ENCODE measurements around the gene SLC25A53. TPM values are rescaled to one million over a fixed set of nuclear protein-coding genes. Genes with fewer than 3 reads are reported as not detected.

Gene SLC25A53
- total RNA-seq, 1 experiment from 2014 or later: 6.6 TPM

GRCh38 chrX:104189837-104190236 is 33.0 kb upstream of the SLC25A53 start:
- Histone ChIP-seq H3K27ac (ENCODE audit: low read length) (no peak overlapping the region), H3K9ac (ENCODE audit: low read length) (no peak overlapping the region), H3K4me2 (ENCODE audit: low read length) (no peak overlapping the region), H4K20me1 (ENCODE audit: low read length) (no peaks in the 10 kb centered on the region), H3K79me2 (ENCODE audit: low read length) (no peaks in the 10 kb centered on the region), H3K36me3 (ENCODE audit: low read depth, low read length) (peaks cover 28% of the 10 kb centered on the region; the same call in 1 of the 2 replicates), H3K9me2 (replicated peaks; ENCODE audit: low read length) (no peaks in the 10 kb centered on the region), H3K4me3 (ENCODE audit: low read length) (no peak overlapping the region), H2AFZ (ENCODE audit: low read length) (no peak overlapping the region), H3K27me3 (ENCODE audit: low read length) (no peaks in the 10 kb centered on the region), H3K4me1 (ENCODE audit: insufficient read depth, low read length) (no peaks in the 10 kb centered on the region), H3F3A (ENCODE audit: low read length, unreplicated experiment) (no peaks in the 10 kb centered on the region), H3K9me3 (ENCODE audit: low read length) (no peaks in the 10 kb centered on the region)
- ATAC-seq (peak; percentile 35; the same call in 1 of the 2 replicates), DNase-seq (no peak)
- TF ChIP-seq EZH2 (IDR thresholded peaks at IDR 0.05; ENCODE audit: low read length, unreplicated experiment) (no peak), CTCF (conservative IDR thresholded peaks at IDR 0.05; ENCODE audit: low read depth, low read length) (no peak), EZH2phosphoT487 (IDR thresholded peaks at IDR 0.05; ENCODE audit: borderline replicate concordance, low read length) (no peak)
- ChIA-PET POLR2A (ENCODE audit: unreplicated experiment) (no interaction called here), CTCF (no interaction called here)
- intact Hi-C loops (cut with micrococcal nuclease): no loop called here
- no TSS peak for BruUV-seq (replicated peaks)

GRCh38 chrX:104187931-104188330 is 31.1 kb upstream of the SLC25A53 start:
- Histone ChIP-seq H4K20me1 (ENCODE audit: low read length) (no peaks in the 10 kb centered on the region), H3K9me2 (replicated peaks; ENCODE audit: low read length) (no peaks in the 10 kb centered on the region), H3K36me3 (ENCODE audit: low read depth, low read length) (peaks cover 28% of the 10 kb centered on the region; the same call in 1 of the 2 replicates), H2AFZ (ENCODE audit: low read length) (no peak overlapping the region), H3K27ac (ENCODE audit: low read length) (no peak overlapping the region), H3K4me1 (ENCODE audit: insufficient read depth, low read length) (no peaks in the 10 kb centered on the region), H3F3A (ENCODE audit: low read length, unreplicated experiment) (no peaks in the 10 kb centered on the region), H3K79me2 (ENCODE audit: low read length) (0 out of 2 replicates have a peak, but pooled peaks cover 1% of the 10 kb centered on the region), H3K9me3 (ENCODE audit: low read length) (no peaks in the 10 kb centered on the region), H3K4me3 (ENCODE audit: low read length) (no peak overlapping the region), H3K4me2 (ENCODE audit: low read length) (no peak overlapping the region), H3K27me3 (ENCODE audit: low read length) (no peaks in the 10 kb centered on the region), H3K9ac (ENCODE audit: low read length) (no peak overlapping the region)
- ATAC-seq (no peak), DNase-seq (no peak)
- POLR2A ChIA-PET (ENCODE audit: unreplicated experiment): no interaction called here
- no peak for TF ChIP-seq EZH2phosphoT487 (IDR thresholded peaks at IDR 0.05; ENCODE audit: borderline replicate concordance, low read length)
- TF ChIP-seq CTCF (conservative IDR thresholded peaks at IDR 0.05; ENCODE audit: low read depth, low read length): no peak
- TF ChIP-seq EZH2 (IDR thresholded peaks at IDR 0.05; ENCODE audit: low read length, unreplicated experiment): no peak
- intact Hi-C loops (cut with micrococcal nuclease): no loop called here
- BruUV-seq (replicated peaks): no TSS peak
- CTCF ChIA-PET: no interaction called here

- no peak for DNase-seq
- intact Hi-C loops (cut with micrococcal nuclease): no loop called here
- BruUV-seq (replicated peaks): no TSS peak
- Histone ChIP-seq H3K4me2 (ENCODE audit: low read length) (no peak overlapping the region), H3K4me3 (ENCODE audit: low read length) (no peak overlapping the region), H3K9me2 (replicated peaks; ENCODE audit: low read length) (no peaks in the 10 kb centered on the region), H3K9me3 (ENCODE audit: low read length) (no peaks in the 10 kb centered on the region), H2AFZ (ENCODE audit: low read length) (no peak overlapping the region), H3K27me3 (ENCODE audit: low read length) (no peaks in the 10 kb centered on the region), H3K9ac (ENCODE audit: low read length) (no peak overlapping the region), H3K79me2 (ENCODE audit: low read length) (peaks cover 40% of the 10 kb centered on the region), H3F3A (ENCODE audit: low read length, unreplicated experiment) (no peaks in the 10 kb centered on the region), H4K20me1 (ENCODE audit: low read length) (no peaks in the 10 kb centered on the region), H3K27ac (ENCODE audit: low read length) (no peak overlapping the region), H3K4me1 (ENCODE audit: insufficient read depth, low read length) (no peaks in the 10 kb centered on the region), H3K36me3 (ENCODE audit: low read depth, low read length) (peaks cover 22% of the 10 kb centered on the region)
- no peak for ATAC-seq
- ChIA-PET CTCF (no interaction called here), POLR2A (ENCODE audit: unreplicated experiment) (no interaction called here)
- TF ChIP-seq CTCF (conservative IDR thresholded peaks at IDR 0.05; ENCODE audit: low read depth, low read length): no peak
- TF ChIP-seq EZH2phosphoT487 (IDR thresholded peaks at IDR 0.05; ENCODE audit: borderline replicate concordance, low read length): no peak
- no peak for TF ChIP-seq EZH2 (IDR thresholded peaks at IDR 0.05; ENCODE audit: low read length, unreplicated experiment)
Observed at GRCh38 chrX:104183685-104184084, 26.9 kb upstream of the SLC25A53 start.
